ENCODE data around the gene AVL9.

AVL9 gene

GRCh38 chr7:32502728-32503127 is 7.4 kb downstream of the AVL9 start:
- no peak for TF ChIP-seq SP1 (IDR thresholded peaks at IDR 0.05)
- no peak for TF ChIP-seq FOXA1 (IDR thresholded peaks at IDR 0.05)
- TF ChIP-seq ARNT (IDR thresholded peaks at IDR 0.05) = no peak
- no peak for TF ChIP-seq HDGF (IDR thresholded peaks at IDR 0.05; ENCODE audit: borderline replicate concordance)
- no peak for TF ChIP-seq L3MBTL2 (conservative IDR thresholded peaks at IDR 0.05)
- TF ChIP-seq BHLHE40 (IDR thresholded peaks at IDR 0.05; ENCODE audit: borderline replicate concordance) = no peak
- TF ChIP-seq ELF4 (IDR thresholded peaks at IDR 0.05) = no peak
- TF ChIP-seq TARDBP (IDR thresholded peaks at IDR 0.05) = no peak
- TF ChIP-seq LEF1 (IDR thresholded peaks at IDR 0.05; ENCODE audit: borderline replicate concordance) = no peak
- no peak for TF ChIP-seq FOXM1 (IDR thresholded peaks at IDR 0.05; ENCODE audit: borderline replicate concordance)
- CTCF ChIA-PET = no interaction called here
- POLR2A ChIA-PET = interaction anchor here (0.5 kb wide), 1 partner anchor 1182 kb away, joined by 3 read pairs; no protein-coding TSS in a partner anchor
- DNase-seq (ENCODE audit: extremely low spot score) = no peak

DNA sequence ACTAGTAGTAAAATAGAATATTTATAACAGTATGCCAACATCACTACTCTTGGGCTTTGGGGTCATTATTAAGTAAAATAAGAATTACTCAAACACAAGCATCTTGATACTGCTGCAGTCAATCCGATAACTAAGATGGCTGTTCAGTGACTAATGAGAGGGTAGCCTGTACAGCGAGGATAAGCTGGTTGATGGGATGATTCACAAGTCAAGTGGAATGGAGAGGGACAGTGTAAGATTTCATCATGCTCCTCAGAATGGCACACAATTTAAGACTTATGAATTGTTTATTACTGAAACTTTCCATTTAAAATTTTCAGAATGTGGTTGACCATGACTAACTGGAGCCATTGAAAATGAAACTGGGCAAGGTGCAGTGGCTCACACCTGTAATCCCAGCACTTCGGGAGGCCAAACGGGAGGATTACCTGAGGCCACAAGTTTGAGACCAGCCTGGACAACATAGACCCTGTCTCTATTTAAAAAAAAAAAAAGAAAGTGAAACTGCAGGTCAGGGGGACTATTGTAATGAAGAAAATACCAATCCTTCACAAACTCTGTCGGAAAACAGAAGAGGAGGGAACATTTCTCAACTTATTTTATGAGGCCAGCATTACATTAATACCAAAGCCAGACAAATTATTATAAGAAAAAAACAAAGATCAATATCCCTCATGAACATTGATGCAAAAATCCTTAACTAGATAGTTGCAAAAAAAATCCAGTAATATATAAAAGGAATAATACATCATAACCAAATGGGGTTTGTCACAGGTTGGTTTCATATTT is 11.2 kb downstream of the AVL9 start:
- DNase-seq (ENCODE audit: extremely low spot score) = no peak
- ChIA-PET CTCF (no interaction called here), POLR2A (no interaction called here)
- TF ChIP-seq, protein P1, sequence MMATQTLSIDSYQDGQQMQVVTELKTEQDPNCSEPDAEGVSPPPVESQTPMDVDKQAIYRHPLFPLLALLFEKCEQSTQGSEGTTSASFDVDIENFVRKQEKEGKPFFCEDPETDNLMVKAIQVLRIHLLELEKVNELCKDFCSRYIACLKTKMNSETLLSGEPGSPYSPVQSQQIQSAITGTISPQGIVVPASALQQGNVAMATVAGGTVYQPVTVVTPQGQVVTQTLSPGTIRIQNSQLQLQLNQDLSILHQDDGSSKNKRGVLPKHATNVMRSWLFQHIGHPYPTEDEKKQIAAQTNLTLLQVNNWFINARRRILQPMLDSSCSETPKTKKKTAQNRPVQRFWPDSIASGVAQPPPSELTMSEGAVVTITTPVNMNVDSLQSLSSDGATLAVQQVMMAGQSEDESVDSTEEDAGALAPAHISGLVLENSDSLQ (IDR thresholded peaks at IDR 0.05) = no peak
- TF ChIP-seq ELF4 (IDR thresholded peaks at IDR 0.05) (no peak), FOXM1 (IDR thresholded peaks at IDR 0.05; ENCODE audit: borderline replicate concordance) (no peak), ZNF384 (IDR thresholded peaks at IDR 0.05) (no peak), BHLHE40 (IDR thresholded peaks at IDR 0.05; ENCODE audit: borderline replicate concordance) (no peak), FOXK2 (IDR thresholded peaks at IDR 0.05) (no peak), SP1 (IDR thresholded peaks at IDR 0.05) (no peak), LEF1 (IDR thresholded peaks at IDR 0.05; ENCODE audit: borderline replicate concordance) (no peak), ARNT (IDR thresholded peaks at IDR 0.05) (no peak), FOXA1 (IDR thresholded peaks at IDR 0.05) (no peak)

DNA sequence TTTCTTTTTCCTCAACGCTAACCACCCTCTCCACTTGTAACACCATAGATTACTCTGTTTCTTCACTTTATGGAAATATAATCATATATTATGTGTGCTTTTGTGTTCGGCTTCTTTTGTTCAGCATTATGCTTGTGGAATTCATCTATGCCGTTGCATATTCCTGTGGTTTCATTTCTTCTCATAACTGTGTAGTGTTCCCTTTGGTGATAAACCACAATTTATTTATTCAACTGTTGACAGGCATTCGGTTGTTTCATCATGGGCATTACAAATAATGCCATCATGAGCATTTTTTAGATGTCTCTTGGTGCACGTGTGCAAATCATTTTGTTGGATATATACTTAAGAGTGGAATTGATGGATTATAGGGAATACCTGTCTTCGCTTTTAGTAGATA is 12.1 kb downstream of the AVL9 start:
- POLR2A ChIA-PET = no interaction called here
- no peak for DNase-seq (ENCODE audit: extremely low spot score)
- no peak for TF ChIP-seq SP1 (IDR thresholded peaks at IDR 0.05)
- no peak for TF ChIP-seq L3MBTL2 (conservative IDR thresholded peaks at IDR 0.05)
- TF ChIP-seq NFRKB (IDR thresholded peaks at IDR 0.05) = no peak
- no peak for TF ChIP-seq FOXA1 (IDR thresholded peaks at IDR 0.05)
- no peak for TF ChIP-seq ZNF384 (IDR thresholded peaks at IDR 0.05)
- TF ChIP-seq LEF1 (IDR thresholded peaks at IDR 0.05; ENCODE audit: borderline replicate concordance) = no peak
- no peak for TF ChIP-seq FOXM1 (IDR thresholded peaks at IDR 0.05; ENCODE audit: borderline replicate concordance)
- TF ChIP-seq, protein P1 (IDR thresholded peaks at IDR 0.05) = no peak
- no peak for TF ChIP-seq SUZ12 (IDR thresholded peaks at IDR 0.05)
- TF ChIP-seq ELF4 (IDR thresholded peaks at IDR 0.05) = no peak
- no peak for TF ChIP-seq TARDBP (IDR thresholded peaks at IDR 0.05)
- no peak for TF ChIP-seq HDGF (IDR thresholded peaks at IDR 0.05; ENCODE audit: borderline replicate concordance)
- no peak for TF ChIP-seq CTBP1 (IDR thresholded peaks at IDR 0.05; ENCODE audit: borderline replicate concordance)
- CTCF ChIA-PET = no interaction called here

GRCh38 chr7:32511791-32512190 is 16.5 kb downstream of the AVL9 start:
- ChIA-PET POLR2A (no interaction called here), CTCF (no interaction called here)
- TF ChIP-seq NFRKB (IDR thresholded peaks at IDR 0.05) = no peak
- no peak for DNase-seq (ENCODE audit: extremely low spot score)

- POLR2A ChIA-PET = no interaction called here
- DNase-seq (ENCODE audit: extremely low spot score) = no peak
- no peak for TF ChIP-seq SUZ12 (IDR thresholded peaks at IDR 0.05)
- no peak for TF ChIP-seq FOXK2 (IDR thresholded peaks at IDR 0.05)
- no peak for TF ChIP-seq CTBP1 (IDR thresholded peaks at IDR 0.05; ENCODE audit: borderline replicate concordance)
- TF ChIP-seq L3MBTL2 (conservative IDR thresholded peaks at IDR 0.05) = no peak
- TF ChIP-seq HDGF (IDR thresholded peaks at IDR 0.05; ENCODE audit: borderline replicate concordance) = no peak
- no peak for TF ChIP-seq ZNF384 (IDR thresholded peaks at IDR 0.05)
- no peak for TF ChIP-seq LEF1 (IDR thresholded peaks at IDR 0.05; ENCODE audit: borderline replicate concordance)
- TF ChIP-seq FOXA1 (IDR thresholded peaks at IDR 0.05) = no peak
- no peak for TF ChIP-seq FOXM1 (IDR thresholded peaks at IDR 0.05; ENCODE audit: borderline replicate concordance)
- no peak for TF ChIP-seq TARDBP (IDR thresholded peaks at IDR 0.05)
- TF ChIP-seq NFRKB (IDR thresholded peaks at IDR 0.05) = no peak
- TF ChIP-seq SP1 (IDR thresholded peaks at IDR 0.05) = no peak
- CTCF ChIA-PET = no interaction called here
These were observed 17.9 kb downstream of the AVL9 start for GRCh38 chr7:32513210-32513609.

GRCh38 chr7:32515890-32516550 is 20.7 kb downstream of the AVL9 start:
- ChIA-PET CTCF (no interaction called here), POLR2A (no interaction called here)
- no peak for TF ChIP-seq TARDBP (IDR thresholded peaks at IDR 0.05)
- no peak for TF ChIP-seq FOXA1 (IDR thresholded peaks at IDR 0.05)
- no peak for TF ChIP-seq ZNF384 (IDR thresholded peaks at IDR 0.05)
- TF ChIP-seq FOXK2 (IDR thresholded peaks at IDR 0.05) = no peak
- no peak for TF ChIP-seq BHLHE40 (IDR thresholded peaks at IDR 0.05; ENCODE audit: borderline replicate concordance)
- TF ChIP-seq, protein P1 (IDR thresholded peaks at IDR 0.05) = no peak
- no peak for TF ChIP-seq SUZ12 (IDR thresholded peaks at IDR 0.05)
- no peak for TF ChIP-seq HDGF (IDR thresholded peaks at IDR 0.05; ENCODE audit: borderline replicate concordance)
- no peak for TF ChIP-seq ARNT (IDR thresholded peaks at IDR 0.05)
- TF ChIP-seq SP1 (IDR thresholded peaks at IDR 0.05) = no peak
- TF ChIP-seq L3MBTL2 (conservative IDR thresholded peaks at IDR 0.05) = no peak
- TF ChIP-seq CTBP1 (IDR thresholded peaks at IDR 0.05; ENCODE audit: borderline replicate concordance) = no peak
- no peak for TF ChIP-seq LEF1 (IDR thresholded peaks at IDR 0.05; ENCODE audit: borderline replicate concordance)
- no peak for DNase-seq (ENCODE audit: extremely low spot score)

Data from HEK293T (cell line).